Fibroblast of skin of right biceps (primary cell): ENCODE results near the gene SIGLEC1.

Experiments
- DNase-seq: peaks from one replicate; pipeline ENCODE4 v3.0.0-alpha.2; 2013

Gene SIGLEC1

DNA sequence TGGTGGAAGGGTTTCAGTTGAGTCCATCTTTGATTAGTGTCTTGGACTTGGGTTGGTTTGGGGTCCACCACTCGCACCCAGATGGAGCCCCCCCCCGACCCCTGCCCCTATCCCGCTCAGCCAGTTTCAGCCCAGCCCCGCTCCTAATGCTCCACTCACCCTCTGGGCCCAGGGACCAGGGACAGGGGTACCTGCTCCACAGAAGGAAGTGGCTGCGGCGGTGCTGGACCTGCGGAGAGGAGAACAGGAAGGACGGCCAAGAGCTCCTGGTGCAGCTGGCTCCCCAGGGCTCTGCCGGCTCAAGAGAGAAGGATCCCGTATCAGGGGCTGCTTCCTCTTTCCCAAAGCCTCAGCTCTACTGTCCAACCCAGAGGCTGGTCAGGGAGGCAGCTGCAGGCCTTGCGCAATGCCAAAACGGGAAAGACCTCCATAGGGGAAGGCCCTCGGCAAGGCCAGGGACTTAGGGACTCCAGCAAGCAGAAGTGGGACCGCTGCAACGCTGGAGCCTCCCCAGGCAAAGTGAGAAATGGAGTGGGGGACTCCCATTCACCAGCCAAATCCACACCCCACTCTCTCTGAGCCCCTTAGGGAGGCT lies at the start of gene SIGLEC1:
Gene SIGLEC1 (minus strand): TSS at position 322 of the 595 bp plus-strand sequence. CDS start 5,472 bp downstream, outside the sequence.
- DNase-seq, result no peak

DNA sequence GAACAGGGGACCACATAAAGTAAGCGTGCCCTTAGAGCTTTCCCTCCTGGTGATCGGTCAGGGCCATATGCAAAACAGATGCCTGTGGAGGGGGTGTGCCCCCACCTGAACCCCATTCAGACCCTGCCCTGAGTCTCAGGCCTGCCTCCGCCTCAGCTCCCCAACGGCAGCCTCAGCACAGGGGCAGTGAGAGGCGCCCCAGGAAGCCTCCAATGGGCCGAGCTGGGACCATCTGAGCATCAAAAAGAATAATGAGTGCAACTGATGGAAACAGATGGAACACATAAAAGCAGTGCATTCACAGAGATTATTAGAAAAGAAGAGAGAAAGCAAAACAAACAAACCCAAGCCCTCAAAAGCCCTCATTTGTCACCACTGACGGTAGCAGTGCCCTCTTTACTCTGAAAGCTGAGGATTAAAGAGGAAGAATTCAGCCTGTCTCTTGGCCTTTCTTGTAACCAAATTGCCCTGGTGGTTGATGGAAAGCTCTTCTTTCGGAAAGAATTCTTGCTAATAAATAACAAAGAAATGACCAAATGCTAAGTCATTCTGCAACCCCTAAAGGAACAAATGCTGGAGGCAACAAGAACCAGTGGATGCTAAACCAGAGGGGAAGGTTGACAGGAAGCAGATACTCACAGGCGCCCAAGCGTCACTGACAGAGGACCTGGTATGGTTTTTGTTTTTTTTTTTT lies 48.4 kb upstream of the SIGLEC1 start:
- DNase-seq, result no peak

DNA sequence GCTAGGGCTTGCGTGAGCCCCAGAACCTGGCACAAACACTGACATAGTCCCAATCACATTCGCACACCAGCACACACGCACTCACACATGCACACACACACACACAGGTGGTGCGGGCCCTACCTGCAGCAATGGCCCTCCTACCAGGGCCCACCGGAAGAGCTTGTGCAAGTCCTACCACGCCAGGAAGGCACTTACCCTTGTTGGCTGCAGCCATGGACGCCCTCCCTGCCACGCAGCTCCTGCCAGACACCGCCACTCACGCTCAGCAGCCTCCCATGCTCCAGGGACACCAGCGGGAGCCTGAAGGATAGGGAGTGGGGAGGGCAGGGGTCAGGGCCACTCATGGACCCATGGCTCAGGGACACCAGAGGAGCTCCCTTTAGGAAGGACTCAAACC lies 47.5 kb upstream of the SIGLEC1 start:
- DNase-seq, result no peak

DNA sequence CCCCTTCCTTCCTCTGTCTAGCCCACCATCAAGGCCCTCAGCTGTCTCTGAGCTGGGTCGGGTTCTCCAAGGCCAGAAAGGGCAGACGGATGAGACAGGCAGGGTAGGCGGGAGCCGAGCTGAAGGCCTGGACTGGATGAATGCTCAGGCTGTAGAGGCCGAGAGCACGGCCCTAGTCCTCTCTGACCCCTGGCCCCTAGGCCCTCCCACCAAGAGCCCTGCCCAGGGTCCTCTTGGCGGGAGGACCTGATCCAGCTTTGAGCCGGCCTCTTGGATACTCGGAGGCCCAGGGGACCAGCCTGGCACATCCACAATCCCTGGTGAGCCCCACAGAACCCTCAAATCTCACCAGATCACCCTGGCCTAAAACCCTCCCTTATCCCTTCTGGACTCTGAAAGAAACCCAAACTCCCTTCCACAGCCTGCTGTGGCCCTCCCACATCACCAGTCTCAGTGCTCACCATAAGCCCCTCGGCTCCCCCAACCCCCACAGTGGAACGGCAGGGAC lies 47.0 kb upstream of the SIGLEC1 start:
- no peak for DNase-seq

DNA sequence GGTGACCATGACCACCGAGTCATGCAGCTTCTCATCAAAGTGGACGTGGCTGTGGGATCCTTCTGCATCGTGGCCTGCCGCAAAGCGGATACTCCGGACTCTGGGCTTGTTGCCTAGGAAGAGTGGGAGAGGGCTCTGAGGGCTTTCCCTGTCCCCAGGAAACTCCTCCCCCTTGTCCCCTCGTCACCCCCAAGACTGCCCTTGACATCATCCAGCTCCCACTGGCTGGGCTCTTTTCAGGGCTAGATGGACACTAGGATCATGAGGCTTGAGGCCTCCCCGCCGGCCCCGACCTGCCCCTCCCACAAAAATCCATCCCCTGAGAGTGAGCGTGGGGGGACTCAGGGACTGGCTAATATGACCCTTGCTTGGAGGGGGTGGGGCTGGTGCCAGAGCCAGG lies 46.2 kb upstream of the SIGLEC1 start:
- no peak for DNase-seq

DNA sequence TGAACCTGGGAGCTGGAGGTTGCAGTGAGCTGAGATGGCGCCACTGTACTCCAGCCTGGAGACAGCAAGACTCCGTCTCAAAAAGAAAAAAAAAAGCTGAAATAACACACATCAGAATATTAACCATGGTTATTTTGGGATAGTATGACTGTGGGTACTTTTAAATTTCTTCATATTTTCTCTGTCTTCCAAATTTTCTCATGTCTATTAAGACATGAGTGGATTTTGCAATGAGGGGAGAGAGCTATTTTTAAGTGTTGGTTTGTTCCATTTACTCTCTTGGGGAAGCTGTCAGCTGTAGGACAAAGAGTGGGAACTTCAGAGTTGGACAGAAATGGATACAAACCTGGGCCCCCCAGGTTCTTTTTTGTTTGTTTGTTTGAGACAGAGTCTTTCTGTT lies 44.9 kb upstream of the SIGLEC1 start:
- DNase-seq, result no peak

DNA sequence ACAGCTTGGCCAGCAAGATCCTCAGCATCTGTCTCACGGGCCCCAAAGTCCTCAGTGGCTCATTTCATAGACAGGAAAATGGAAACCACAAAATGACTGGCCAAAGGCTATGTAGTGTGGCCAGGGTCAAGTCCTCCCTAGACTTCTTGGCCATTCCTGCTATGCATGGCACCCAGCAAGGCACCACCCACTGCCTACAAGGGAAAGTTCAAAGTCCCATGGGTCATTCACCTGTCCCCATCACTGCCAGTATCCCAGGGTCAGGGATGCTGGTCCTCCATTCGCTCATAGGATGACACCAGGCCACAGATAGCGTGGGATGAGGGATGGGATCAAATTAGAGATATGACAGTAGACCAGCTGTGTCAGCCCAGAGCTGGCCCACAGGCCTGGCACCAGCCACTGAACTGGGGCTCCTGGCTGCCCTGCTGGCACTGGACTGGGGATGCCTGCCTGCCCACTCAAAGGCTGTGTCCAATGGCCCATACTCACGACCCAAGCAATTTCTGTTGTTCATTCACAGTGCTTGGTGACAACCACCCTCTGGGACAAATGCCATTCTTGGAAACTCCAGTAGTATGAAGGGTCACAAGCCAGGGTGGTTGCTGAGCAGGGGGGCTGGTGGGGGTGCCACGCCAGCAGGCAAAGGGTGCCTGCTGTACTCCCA lies 43.5 kb upstream of the SIGLEC1 start:
- DNase-seq, result no peak

DNA sequence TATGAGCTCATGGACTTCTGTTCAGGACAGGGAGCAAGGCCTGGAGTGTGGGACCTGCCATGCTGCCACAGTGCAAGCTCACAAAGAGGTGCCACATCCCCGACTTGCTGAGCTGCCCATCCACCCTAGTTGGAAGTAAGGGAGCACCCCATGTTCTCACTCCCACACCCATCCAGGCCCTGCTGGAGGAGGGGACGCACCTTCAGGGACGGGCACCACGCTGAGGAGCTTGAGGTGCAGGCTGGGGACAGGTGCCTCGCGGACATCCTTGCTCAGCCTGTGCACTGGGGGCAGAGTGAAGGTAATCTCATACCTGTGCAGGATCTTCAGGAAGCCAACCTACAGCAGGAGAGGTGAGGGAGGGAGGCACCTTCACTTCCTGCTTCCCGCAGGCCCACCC lies 42.9 kb upstream of the SIGLEC1 start:
- no peak for DNase-seq

DNA sequence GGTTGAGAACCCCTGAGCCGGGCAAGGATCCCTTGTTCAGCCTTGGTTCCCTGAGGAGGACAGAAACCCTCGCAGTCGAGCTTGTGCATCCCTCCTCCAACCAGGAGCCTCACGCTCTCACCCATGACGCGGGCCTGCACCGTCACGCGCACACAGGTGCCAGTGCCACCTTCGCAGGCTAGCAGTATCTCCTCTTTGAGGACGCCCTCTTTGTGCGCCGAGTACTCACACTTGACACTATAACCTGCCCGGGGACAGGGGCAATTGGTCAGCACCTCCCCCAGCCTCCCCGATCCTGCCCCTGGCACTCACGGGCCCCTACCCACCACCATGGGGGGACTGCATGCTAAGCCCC lies 41.9 kb upstream of the SIGLEC1 start:
- no peak for DNase-seq

DNA sequence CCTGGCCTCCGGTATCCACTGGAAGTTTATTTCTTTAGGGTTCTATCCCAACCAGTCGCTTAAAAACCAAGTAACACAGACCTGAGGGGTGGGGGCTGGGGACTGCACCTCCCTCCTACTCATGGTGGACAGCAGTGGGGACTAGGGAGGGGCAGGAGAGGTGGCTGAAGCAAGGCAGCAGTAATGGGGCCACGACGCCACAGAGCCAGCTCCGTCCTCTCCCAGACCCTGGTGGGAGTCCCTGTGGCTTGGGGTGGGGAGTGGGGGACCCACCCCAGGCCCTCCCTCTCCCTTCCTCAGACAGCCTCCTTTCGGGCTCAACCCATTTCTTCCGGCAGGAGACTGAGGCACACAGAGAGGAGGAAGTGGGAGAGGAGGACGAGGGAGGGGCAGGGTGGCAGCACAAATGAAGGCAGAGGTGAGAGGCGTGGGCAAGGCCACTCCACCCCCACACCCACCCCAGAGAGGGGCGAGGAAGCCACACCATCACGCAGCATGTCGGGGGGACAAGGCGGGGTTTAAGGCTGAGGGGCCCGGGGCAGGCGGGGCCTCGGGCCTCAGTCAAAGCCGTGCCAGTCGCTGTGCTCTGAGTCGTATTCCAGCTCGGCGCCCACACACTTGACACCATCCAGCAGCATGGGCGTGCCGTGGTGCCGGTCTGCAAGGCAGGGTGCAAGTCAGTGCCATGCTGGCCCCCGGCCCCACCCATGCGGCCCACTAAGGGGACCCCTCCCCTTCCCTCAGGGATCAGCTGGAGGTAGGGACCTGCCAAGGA lies 41.3 kb upstream of the SIGLEC1 start:
- DNase-seq, result no peak

DNA sequence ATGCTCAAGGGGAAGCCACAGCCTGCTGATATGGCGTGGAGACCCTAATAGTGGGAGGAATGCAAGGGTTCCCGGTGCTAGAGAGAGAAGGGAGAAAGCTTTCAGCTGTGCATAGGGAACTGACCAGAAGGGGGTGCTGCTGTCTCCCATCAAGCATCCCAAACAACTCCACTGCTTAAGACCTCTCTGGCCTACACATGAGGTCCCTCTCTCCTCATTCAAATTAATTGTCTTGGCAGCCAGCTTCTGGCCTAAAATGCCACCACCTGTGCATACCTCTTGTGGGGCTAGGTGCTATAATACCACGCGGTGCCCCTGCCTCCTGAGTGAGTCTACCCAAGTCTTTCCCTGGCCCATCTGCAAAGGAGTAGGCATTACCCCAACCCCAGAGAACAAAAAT lies 40.7 kb upstream of the SIGLEC1 start:
- peak; percentile 58 for DNase-seq

DNA sequence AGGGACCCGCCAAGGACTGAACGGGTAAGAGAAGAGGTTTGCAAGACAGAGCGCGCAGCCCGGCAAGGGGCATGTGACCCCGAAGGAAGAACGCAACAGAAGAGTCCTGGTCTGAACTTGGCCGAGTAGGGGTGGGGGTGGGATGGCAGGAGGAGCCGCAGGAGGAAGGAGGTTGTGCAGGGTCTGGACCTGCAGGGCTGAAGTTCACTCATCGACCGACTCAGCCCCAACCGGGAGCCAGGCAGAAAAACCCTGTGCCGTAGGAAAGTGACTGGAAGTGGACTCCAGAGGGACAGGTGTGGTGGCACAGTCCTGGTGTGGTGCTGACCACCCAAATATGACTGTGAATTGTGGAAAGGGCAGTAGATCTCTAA lies 40.0 kb upstream of the SIGLEC1 start:
- no peak for DNase-seq

DNA sequence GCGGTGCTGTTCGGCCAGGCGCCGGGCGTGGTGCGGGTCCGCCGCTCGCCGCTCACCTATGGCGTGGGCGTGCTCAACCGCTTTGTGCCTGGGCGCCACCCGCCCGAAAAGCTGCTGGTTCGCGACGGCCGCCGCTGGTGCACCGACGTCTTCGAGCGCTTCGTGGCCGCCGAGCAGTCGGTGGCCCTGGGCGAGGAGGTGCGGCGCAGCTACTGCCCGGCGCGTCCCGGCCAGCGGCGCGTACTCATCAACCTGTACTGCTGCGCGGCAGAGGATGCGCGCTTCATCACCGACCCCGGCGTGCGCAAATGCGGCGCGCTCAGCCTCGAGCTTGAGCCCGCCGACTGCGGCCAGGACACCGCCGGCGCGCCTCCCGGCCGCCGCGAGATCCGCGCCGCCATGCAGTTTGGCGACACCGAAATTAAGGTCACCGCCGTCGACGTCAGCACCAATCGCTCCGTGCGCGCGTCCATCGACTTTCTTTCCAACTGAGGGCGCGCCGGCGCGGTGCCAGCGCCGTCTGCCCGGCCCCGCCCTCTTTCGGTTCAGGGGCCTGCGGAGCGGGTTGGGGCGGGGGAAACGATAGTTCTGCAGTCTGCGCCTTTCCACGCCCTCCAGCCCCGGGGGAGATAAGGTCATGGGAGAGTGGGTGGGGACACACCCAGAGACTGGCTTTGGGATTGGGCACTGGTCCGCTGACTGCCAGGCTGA lies 39.4 kb upstream of the SIGLEC1 start:
- DNase-seq, result no peak

DNA sequence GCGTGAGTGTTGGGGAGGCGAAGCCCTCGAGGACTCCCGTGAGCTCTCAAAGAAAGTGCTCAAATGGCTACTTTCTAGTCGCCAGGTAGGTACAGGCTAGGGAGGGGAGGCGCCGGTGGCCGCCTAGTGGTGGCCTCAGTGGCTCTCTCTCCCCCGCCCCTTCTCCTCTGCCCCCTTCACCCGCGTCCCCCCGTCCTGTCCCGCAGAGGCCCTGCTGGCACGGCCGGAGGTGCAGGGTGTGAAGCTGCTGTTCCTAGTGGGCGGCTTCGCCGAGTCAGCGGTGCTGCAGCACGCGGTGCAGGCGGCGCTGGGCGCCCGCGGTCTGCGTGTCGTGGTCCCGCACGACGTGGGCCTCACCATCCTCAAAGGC lies 38.9 kb upstream of the SIGLEC1 start:
- DNase-seq, result no peak

DNA sequence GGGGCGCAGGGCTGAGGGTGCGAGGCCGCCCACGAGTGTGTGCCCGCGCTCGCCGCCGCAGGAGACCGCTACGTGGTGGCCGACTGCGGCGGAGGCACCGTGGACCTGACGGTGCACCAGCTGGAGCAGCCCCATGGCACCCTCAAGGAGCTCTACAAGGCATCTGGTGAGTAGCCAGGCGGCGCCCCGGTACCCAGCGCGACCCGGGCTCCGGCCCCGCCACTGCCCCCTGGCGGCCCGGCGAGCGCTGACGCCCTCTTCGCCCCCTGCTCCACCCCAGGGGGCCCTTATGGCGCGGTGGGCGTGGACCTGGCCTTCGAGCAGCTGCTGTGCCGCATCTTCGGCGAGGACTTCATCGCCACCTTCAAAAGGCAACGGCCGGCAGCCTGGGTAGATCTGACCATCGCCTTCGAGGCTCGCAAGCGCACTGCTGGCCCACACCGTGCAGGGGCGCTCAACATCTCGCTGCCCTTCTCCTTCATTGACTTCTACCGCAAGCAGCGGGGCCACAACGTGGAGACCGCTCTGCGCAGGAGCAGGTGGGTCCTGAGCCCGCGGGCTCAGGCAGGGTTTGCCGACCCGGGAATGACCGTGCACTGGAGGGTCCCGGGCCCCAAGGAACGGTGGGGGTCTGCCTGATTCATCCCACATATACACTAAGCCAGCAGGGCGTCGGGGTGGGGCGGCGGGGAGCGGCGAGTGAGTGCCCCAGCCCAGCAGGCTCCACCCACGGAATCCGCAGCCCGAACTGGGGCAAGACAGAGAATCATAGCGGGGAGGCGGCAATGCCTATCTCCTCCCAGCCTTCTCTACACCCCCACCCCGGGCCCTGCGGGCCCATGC lies 37.5 kb upstream of the SIGLEC1 start:
- DNase-seq, result no peak

DNA sequence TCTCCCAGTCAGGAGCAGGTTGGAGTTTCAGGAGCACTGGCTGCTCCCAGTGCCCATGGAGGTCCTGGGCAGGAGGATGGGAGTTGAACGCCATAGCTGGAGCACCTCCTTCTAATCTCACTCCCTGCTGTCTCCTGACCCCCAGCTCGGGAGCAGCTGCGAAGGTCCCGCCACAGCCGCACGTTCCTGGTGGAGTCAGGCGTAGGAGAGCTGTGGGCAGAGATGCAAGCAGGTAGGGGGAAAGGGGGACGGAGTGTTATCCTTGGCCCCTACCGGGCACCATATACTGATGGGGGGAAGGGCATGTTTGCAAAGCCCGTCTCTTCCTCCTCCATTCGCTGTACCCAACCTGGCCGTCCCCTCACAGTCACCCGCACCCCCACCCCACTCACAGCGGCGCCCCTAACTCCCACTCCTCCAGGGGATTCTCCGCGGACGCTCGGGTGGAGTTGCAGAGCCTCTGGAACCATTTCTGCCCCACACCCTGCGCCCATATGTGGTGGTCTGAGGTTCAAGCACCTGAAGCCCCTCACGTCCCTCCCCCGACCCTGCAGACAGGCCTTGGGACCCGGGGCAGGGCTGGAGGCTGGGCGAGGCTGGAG lies 36.8 kb upstream of the SIGLEC1 start:
- no peak for DNase-seq

DNA sequence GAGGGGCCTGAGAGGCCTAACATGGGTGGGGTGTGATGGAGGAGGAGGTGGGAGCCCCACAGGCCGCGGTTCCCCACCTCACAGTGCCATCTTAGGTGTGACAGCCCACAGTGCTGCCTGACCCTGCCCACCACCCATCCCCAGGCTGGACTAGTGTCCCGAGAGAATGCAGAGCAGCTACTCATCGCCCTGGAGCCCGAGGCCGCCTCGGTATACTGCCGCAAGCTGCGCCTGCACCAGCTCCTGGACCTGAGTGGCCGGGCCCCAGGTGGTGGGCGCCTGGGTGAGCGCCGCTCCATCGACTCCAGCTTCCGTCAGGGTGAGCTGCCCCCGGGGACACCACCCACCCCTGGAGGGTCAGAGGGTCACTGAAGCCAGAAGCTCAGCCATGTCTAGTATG lies 35.7 kb upstream of the SIGLEC1 start:
- no peak for DNase-seq

DNA sequence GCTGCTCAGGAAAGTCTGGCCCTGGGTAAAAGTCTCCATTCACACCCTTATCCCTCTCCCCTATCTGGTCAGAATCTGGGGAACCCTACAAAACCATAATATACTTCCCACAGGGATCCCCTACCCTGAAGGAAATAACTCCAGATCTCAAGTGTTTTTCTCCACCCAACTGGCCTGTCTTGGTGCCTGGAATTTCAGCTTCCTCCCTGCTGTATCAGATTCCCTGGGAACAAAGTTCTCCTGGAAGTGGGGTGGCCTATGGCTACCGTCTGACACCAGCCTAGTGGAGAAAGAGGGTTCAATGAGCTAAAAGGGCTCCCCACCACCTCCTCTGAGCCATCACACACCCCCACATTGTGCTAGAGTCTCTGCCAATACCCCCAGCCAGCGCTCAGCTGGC lies 35.1 kb upstream of the SIGLEC1 start:
- no peak for DNase-seq

DNA sequence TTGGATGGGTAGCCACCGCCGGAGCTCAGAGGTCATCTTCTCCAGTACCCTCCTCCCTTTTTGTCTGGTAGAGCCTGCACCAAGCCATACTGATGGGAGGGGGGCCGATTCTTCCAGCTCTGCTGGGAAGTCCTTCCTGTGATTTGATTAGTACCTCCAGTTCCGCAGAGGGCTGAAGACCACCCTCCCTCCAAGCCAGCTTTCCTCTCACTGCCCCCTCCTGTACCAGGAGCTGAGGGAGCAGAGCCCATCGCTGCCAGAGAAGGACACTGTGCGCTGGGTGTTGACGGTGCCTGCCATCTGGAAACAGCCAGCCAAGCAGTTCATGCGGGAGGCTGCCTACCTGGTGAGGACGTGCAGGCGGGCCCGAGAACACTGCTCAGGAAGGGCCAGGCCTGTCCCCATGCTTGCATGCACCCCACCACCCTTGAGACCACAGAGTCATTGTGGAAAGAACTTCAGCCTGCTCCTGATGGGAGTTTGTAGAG lies 33.3 kb upstream of the SIGLEC1 start:
- DNase-seq, result no peak

DNA sequence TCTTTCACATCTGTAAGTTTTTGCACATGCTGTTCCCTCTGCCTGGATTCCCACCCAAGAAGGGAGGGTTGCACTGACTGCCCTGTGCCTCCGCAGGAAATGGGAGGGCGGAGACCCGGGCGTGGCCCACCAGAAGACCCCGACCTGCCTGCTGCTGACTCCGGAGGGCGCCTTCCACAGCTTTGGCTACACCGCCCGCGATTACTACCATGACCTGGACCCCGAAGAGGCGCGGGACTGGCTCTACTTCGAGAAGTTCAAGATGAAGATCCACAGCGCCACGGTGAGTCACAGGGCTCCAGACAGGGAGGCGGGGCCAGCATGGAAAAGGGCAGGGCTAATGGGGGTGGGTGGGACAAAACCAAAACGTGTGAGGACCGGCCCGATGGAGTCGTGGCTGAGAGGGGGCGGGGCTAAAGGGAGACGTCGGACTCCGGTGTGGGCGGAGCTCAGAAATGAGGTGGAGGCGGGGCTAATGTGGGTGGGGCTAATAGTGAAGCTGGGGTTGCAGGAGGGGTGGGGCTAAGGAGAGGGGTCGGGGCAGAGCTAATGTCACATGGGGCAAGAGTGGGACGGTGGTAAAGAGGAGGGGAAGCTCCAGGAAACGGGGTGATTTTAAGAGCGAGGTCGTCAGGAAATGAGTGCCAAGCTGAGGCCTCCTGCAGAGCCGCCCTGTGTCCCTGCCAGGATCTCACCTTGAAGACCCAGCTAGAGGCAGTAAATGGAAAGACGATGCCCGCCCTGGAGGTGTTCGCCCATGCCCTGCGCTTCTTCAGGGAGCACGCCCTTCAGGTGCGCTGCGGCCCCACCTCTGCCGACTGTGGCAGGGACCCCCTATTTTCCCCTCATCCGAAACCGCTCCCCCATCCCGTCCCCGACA lies 32.6 kb upstream of the SIGLEC1 start:
- DNase-seq, result peak; percentile 34
